Suprapubic skin (tissue), 4 donors: Measurements from ENCODE around the gene ADRB1.

Experiments
- EP300 ChIP-seq: sonication (generic); formaldehyde crosslinking; IDR thresholded peaks from one replicate; pipeline ENCODE4 v1.6.1; 2017; ENCODE audit warnings: antibody characterized with exemption
- POLR2A ChIP-seq, 2 donors: fragments of 450-650 bp; IDR thresholded peaks; one replicate each; pipeline ENCODE4 v1.6.1; 2017; ENCODE audit warnings: antibody characterized with exemption in 2 of 2, mild to moderate bottlenecking in 2 of 2, moderate library complexity in 2 of 2
- POLR2AphosphoS5 ChIP-seq, 3 donors: sonication (generic); formaldehyde crosslinking; IDR thresholded peaks; one replicate each; pipeline ENCODE4 v1.6.1; 2017; ENCODE audit warnings: antibody characterized with exemption in 3 of 3
- TF ChIP-seq, protein P1 (sequence below), 2 donors: fragments of 200-600 bp in 1 of 2; fragments of 450-650 bp in 1 of 2; sonication (generic) in 1 of 2; IDR thresholded peaks; one replicate each; pipeline ENCODE4 v1.5.1; 2016 to 2019; ENCODE audit warnings: antibody characterized with exemption in 2 of 2, mild to moderate bottlenecking in 1 of 2, moderate library complexity in 1 of 2

DNA sequence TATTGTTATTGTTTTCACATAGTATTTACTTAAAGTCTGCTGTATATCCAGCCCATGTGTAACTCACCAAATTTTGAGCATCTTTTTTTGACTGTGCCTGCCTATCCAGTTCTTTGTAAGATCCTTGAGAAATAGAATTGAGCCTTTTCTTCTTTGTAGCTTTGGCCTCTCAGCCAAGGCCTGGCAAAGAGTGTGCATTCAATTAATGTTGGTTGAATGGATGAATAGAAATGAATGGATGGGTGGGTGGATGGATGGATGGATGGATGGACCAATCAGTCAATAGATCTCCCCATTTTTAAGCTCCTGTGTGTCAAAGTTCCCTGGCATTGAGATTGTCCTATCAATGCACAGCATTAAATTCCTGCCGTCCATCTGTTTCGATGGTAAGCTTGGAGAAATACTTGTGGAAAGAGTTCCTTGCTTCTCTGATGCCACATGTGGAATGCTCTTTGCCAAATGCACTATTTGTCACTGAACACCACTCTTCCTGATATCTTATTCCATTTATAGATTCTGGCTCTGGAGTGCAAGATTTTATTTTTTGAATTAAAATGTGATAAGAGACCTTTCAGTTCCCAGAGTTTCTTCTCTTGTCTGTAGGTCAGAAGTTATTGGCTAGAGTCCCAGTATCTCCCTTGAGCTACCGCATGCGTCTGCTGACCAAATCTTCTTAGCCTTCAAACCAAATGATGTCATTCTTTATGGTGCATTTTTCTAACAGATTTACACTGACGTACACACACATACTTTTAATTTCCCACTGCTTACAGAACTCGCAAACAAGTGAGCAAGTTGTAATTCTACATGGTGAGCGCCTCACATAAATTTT, 20.7 kb upstream of the ADRB1 start:
- TF ChIP-seq, protein P1, sequence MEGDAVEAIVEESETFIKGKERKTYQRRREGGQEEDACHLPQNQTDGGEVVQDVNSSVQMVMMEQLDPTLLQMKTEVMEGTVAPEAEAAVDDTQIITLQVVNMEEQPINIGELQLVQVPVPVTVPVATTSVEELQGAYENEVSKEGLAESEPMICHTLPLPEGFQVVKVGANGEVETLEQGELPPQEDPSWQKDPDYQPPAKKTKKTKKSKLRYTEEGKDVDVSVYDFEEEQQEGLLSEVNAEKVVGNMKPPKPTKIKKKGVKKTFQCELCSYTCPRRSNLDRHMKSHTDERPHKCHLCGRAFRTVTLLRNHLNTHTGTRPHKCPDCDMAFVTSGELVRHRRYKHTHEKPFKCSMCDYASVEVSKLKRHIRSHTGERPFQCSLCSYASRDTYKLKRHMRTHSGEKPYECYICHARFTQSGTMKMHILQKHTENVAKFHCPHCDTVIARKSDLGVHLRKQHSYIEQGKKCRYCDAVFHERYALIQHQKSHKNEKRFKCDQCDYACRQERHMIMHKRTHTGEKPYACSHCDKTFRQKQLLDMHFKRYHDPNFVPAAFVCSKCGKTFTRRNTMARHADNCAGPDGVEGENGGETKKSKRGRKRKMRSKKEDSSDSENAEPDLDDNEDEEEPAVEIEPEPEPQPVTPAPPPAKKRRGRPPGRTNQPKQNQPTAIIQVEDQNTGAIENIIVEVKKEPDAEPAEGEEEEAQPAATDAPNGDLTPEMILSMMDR (IDR thresholded peaks at IDR 0.05) = no peak
- TF ChIP-seq POLR2A (IDR thresholded peaks at IDR 0.05) = no peak
- no peak for TF ChIP-seq POLR2AphosphoS5 (IDR thresholded peaks at IDR 0.05)
- TF ChIP-seq EP300 = no peak
